OCI-LY1 (cell line): Measurements from ENCODE around the gene PLS3.
"Not testable (repeated sequence)": the region's sequence is repeated elsewhere in the genome, so short reads cannot be mapped to it uniquely, and the experiment has no call there.

Source experiments
- H2AFZ ChIP-seq: fragments of 200-600 bp; sonication (generic), shearing (Covaris generic); 2 replicates; pipeline ENCODE4 v1.6.0; 2014; ENCODE audit warnings: antibody characterized with exemption, mild to moderate bottlenecking, low read length
- H3F3A ChIP-seq: fragments of 200-600 bp; sonication (generic), shearing (Covaris generic); 2 replicates; pipeline ENCODE4 v1.6.0; 2014; ENCODE audit warnings: mild to moderate bottlenecking, antibody characterized with exemption, low read length, moderate library complexity; ENCODE audit not compliant: insufficient read depth
- H3K27ac ChIP-seq: fragments of 200-600 bp; sonication (generic); 2 replicates; pipeline ENCODE4 v1.5.1; 2014; ENCODE audit warnings: low read length, mixed run types, mild to moderate bottlenecking, low read depth; ENCODE audit not compliant: poor library complexity, severe bottlenecking
- H3K27me3 ChIP-seq: fragments of 200-600 bp; sonication (generic); 2 replicates; pipeline ENCODE4 v1.6.0; 2014; ENCODE audit warnings: antibody characterized with exemption, mild to moderate bottlenecking, low read length, moderate library complexity; ENCODE audit not compliant: insufficient read depth
- H3K36me3 ChIP-seq: fragments of 200-600 bp; sonication (generic); 2 replicates; pipeline ENCODE4 v1.6.1; 2014; ENCODE audit warnings: mild to moderate bottlenecking, antibody characterized with exemption, low read length, moderate library complexity, mixed read lengths; ENCODE audit not compliant: insufficient read depth
- H3K4me1 ChIP-seq: fragments of 200-600 bp; sonication (generic); 2 replicates; pipeline ENCODE4 v1.5.1; 2014; ENCODE audit warnings: mild to moderate bottlenecking, low read length, moderate library complexity; ENCODE audit not compliant: insufficient read depth, severe bottlenecking
- H3K4me2 ChIP-seq: fragments of 200-600 bp; sonication (generic), shearing (Covaris generic); 2 replicates; pipeline ENCODE4 v1.6.1; 2014; ENCODE audit warnings: low read length
- H3K4me3 ChIP-seq: fragments of 200-600 bp; sonication (generic); 2 replicates; pipeline ENCODE4 v1.5.1; 2014; ENCODE audit warnings: low read length, low read depth, mild to moderate bottlenecking, mixed read lengths; ENCODE audit not compliant: poor library complexity, severe bottlenecking
- H3K79me2 ChIP-seq: fragments of 200-600 bp; shearing (Covaris generic); 2 replicates; pipeline ENCODE4 v1.6.1; 2016; ENCODE audit warnings: mixed run types, low read length, mixed read lengths; ENCODE audit not compliant: insufficient read depth
- H3K9ac ChIP-seq: fragments of 200-600 bp; sonication (generic), shearing (Covaris generic); 2 replicates; pipeline ENCODE4 v1.6.1; 2014; ENCODE audit warnings: mild to moderate bottlenecking, low read length, mixed read lengths
- H3K9me2 ChIP-seq: fragments of 200-600 bp; sonication (generic), shearing (Covaris generic); 2 replicates; pipeline ENCODE4 v1.6.1; 2014; ENCODE audit warnings: low read depth, mild to moderate bottlenecking, low read length, mixed read lengths
- H3K9me3 ChIP-seq: fragments of 200-600 bp; shearing (Covaris generic); 2 replicates; pipeline ENCODE4 v1.6.1; 2014; ENCODE audit warnings: low read length, mixed read lengths
- H4K20me1 ChIP-seq: fragments of 200-600 bp; sonication (generic), shearing (Covaris generic); 2 replicates; pipeline ENCODE4 v1.6.0; 2016; ENCODE audit warnings: mild to moderate bottlenecking, low read length; ENCODE audit not compliant: insufficient read depth
- CTCF ChIP-seq: fragments of 200-600 bp; sonication (generic), shearing (Covaris generic); IDR thresholded peaks from 2 replicates; pipeline ENCODE4 v1.5.1; 2017; ENCODE audit warnings: mild to moderate bottlenecking, antibody characterized with exemption, low read length, moderate library complexity, mixed read lengths
- EZH2 ChIP-seq: fragments of 200-600 bp; sonication (generic), shearing (Covaris generic); IDR thresholded peaks from 2 replicates; pipeline ENCODE4 v1.8.0; 2017; ENCODE audit warnings: borderline replicate concordance, mixed run types, mild to moderate bottlenecking, antibody characterized with exemption, low read length, moderate library complexity, mixed read lengths

The PLS3 gene

GRCh38 chrX:115630204-115630603, 69.2 kb downstream of the PLS3 start:
- Histone ChIP-seq H3F3A (no peaks in the 10 kb centered on the region), H3K27me3 (no peaks in the 10 kb centered on the region), H3K27ac (no peak overlapping the region), H3K9me2 (no peaks in the 10 kb centered on the region), H3K4me2 (no peak overlapping the region), H3K79me2 (no peaks in the 10 kb centered on the region), H3K36me3 (no peaks in the 10 kb centered on the region), H2AFZ (no peak overlapping the region), H3K4me1 (no peaks in the 10 kb centered on the region), H4K20me1 (no peaks in the 10 kb centered on the region), H3K9me3 (no peaks in the 10 kb centered on the region), H3K9ac (no peak overlapping the region), H3K4me3 (no peak overlapping the region)
- TF ChIP-seq EZH2: no peak
- no peak for TF ChIP-seq CTCF

DNA sequence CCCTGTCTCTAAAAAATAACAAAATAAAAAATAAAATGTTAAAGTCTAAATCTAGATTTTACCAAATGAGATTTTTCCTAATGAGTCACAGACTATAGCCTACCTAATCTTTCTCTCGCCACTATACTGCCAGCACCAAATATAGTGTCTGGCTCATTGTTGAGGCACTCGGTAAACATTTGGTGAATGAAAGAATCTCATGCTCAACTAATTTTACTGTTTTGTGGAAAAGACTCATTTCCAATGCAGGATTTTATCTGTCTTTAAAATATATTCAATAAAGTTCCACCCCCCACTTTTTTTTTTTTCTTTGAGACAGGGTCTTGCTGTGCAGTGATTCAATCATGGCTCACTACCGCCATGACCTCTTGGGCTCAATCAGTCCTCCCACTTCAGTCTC, 71.5 kb downstream of the PLS3 start:
- no peaks in the 10 kb centered on the region for H3K36me3 ChIP-seq
- H4K20me1 ChIP-seq: no peaks in the 10 kb centered on the region
- no peaks in the 10 kb centered on the region for H3K79me2 ChIP-seq
- no peak overlapping the region for H2AFZ ChIP-seq
- no peaks in the 10 kb centered on the region for H3K9me3 ChIP-seq
- no peak overlapping the region for H3K4me2 ChIP-seq
- TF ChIP-seq CTCF (no peak), EZH2 (no peak)
- H3F3A ChIP-seq: no peaks in the 10 kb centered on the region
- no peaks in the 10 kb centered on the region for H3K4me1 ChIP-seq
- H3K9ac ChIP-seq: no peak overlapping the region
- no peak overlapping the region for H3K27ac ChIP-seq
- no peak overlapping the region for H3K4me3 ChIP-seq
- no peaks in the 10 kb centered on the region for H3K9me2 ChIP-seq
- no peaks in the 10 kb centered on the region for H3K27me3 ChIP-seq

DNA sequence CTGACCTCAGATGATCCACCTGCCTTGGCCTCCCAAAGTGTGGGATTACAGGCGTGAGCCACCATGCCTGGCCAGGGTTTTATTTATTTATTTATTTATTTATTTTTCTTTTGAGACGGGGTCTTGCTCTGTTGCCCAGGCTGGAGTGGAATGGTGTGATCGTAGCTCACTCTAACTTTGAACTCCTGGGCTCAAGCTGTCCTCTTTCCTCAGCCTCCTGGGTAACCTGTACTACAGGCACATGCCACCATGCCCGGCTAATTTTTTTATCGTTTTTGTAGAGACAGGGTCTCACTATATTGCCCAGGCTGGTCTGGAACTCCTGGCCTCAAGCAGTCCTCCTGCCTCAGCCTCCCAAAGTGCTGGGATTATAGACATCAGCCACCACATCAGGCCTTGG, 72.4 kb downstream of the PLS3 start:
- not testable (repeated sequence) for H3F3A ChIP-seq, H3K9me3 ChIP-seq, H3K4me3 ChIP-seq, H3K9ac ChIP-seq, H4K20me1 ChIP-seq, H3K27me3 ChIP-seq, H3K79me2 ChIP-seq, H3K4me2 ChIP-seq, H3K36me3 ChIP-seq, H3K4me1 ChIP-seq, H3K27ac ChIP-seq, H3K9me2 ChIP-seq, H2AFZ ChIP-seq

DNA sequence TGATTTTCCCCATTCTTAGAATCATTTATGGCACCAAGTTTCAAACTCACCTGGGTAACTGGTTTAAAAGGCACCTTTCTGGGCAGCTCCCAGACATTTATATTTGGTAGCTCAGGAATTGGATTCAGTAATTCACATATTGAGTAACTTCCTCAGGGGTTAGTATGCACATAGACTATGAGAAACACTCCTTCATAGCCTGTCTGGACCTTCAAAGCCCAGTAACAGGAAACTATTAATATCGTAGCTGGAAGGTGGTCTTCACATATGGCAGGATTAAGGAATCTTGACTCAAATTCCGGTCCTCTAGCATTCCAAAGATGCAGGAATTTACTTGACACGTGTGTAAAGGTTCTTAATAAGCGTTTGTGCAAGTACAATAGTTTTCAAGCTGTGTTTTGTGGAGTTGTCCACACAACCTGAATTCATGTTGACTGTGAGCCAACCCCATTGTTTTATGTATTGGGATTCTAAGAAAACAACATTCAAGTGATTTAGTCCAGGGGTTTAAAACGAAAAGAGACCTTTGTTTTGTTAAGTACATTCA, 78.4 kb downstream of the PLS3 start:
- H3K4me2 ChIP-seq: no peak overlapping the region
- no peaks in the 10 kb centered on the region for H3F3A ChIP-seq
- H3K4me1 ChIP-seq: no peaks in the 10 kb centered on the region
- H3K9ac ChIP-seq: no peak overlapping the region
- H3K4me3 ChIP-seq: no peak overlapping the region
- H3K79me2 ChIP-seq: no peaks in the 10 kb centered on the region
- H3K27ac ChIP-seq: no peak overlapping the region
- H2AFZ ChIP-seq: no peak overlapping the region
- no peaks in the 10 kb centered on the region for H3K36me3 ChIP-seq
- no peaks in the 10 kb centered on the region for H4K20me1 ChIP-seq
- TF ChIP-seq EZH2: no peak
- no peak for TF ChIP-seq CTCF
- H3K9me3 ChIP-seq: no peaks in the 10 kb centered on the region
- no peaks in the 10 kb centered on the region for H3K27me3 ChIP-seq
- no peaks in the 10 kb centered on the region for H3K9me2 ChIP-seq
